Fibroblast of skin of left biceps (primary cell): ENCODE data around the gene EEA1.
"Not testable (repeated sequence)": the region's sequence is repeated elsewhere in the genome, so short reads cannot be mapped to it uniquely, and the experiment has no call there.

Source experiments
- DNase-seq, 2 experiments: peaks; one replicate each; pipeline ENCODE4 v3.0.0-alpha.2; 2013; ENCODE audit warnings: low read depth in 2 of 2

Gene EEA1

GRCh38 chr12:92749691-92750090 lies 179.4 kb downstream of the EEA1 start:
- not testable (repeated sequence) for DNase-seq

- DNase-seq: no peak
Observed at GRCh38 chr12:92747151-92747550, 181.9 kb downstream of the EEA1 start.

- peak; percentile 66 to 71 for DNase-seq
Observed at GRCh38 chr12:92745856-92746550, 183.1 kb downstream of the EEA1 start.

- DNase-seq: no peak
Observed at GRCh38 chr12:92743026-92743425, 186.1 kb downstream of the EEA1 start.

- DNase-seq: no peak
Observed at GRCh38 chr12:92740411-92740810, 188.7 kb downstream of the EEA1 start.

GRCh38 chr12:92739113-92739512 lies 190.0 kb downstream of the EEA1 start:
- DNase-seq: no peak

GRCh38 chr12:92737855-92738850 lies 190.9 kb downstream of the EEA1 start:
- no peak for DNase-seq

- no peak for DNase-seq
Observed at GRCh38 chr12:92736605-92737004, 192.5 kb downstream of the EEA1 start.

- DNase-seq: peak; percentile 71 to 78
Observed at GRCh38 chr12:92735131-92735721, 193.9 kb downstream of the EEA1 start.

- no peak for DNase-seq
Observed at GRCh38 chr12:92733661-92734060, 195.4 kb downstream of the EEA1 start.

GRCh38 chr12:92733181-92733580 lies 195.9 kb downstream of the EEA1 start:
- DNase-seq: no peak

GRCh38 chr12:92732716-92733115 lies 196.4 kb downstream of the EEA1 start:
- no peak for DNase-seq

- DNase-seq: no peak
Observed at GRCh38 chr12:92732216-92732615, 196.9 kb downstream of the EEA1 start.

GRCh38 chr12:92730758-92731157 lies 198.3 kb downstream of the EEA1 start:
- DNase-seq: no peak

- no peak for DNase-seq
Observed at GRCh38 chr12:92729773-92730305, 199.3 kb downstream of the EEA1 start.

GRCh38 chr12:92726850-92727249 lies 202.2 kb downstream of the EEA1 start:
- no peak for DNase-seq

GRCh38 chr12:92722897-92723296 lies 206.2 kb downstream of the EEA1 start:
- no peak for DNase-seq

GRCh38 chr12:92721656-92722055 lies 207.4 kb downstream of the EEA1 start:
- DNase-seq: no peak

GRCh38 chr12:92721130-92721529 lies 208.0 kb downstream of the EEA1 start:
- DNase-seq: no peak
